Endometrial microvascular endothelial cells (primary cell): ENCODE measurements around the gene MXRA8. TPM values are rescaled to one million over a fixed set of nuclear protein-coding genes. Genes with fewer than 3 reads are reported as not detected.

ENCODE experiments used
- in situ Hi-C: cut with HindIII; loops from 2 replicates; pipeline ENCODE4 v1.10.0; 2017; ENCODE audit warnings: low sequenced_read_pairs, low pct_unique_long_range_greater_than_20kb; ENCODE audit errors: inconsistent ontology term
- total RNA-seq: library from RNA; depleted of rRNA; stranded (reverse); fragments of >200 nt; gene quantifications from one replicate; pipeline ENCODE4 v1.2.3, GENCODE V29; 2015; ENCODE audit errors: inconsistent ontology term

Gene MXRA8
- total RNA-seq, 1 donor from 2014 or later = 4.0 TPM

GRCh38 chr1:1354271-1355247, 3.8 kb downstream of the MXRA8 start:
- in situ Hi-C loops = no loop called here

DNA sequence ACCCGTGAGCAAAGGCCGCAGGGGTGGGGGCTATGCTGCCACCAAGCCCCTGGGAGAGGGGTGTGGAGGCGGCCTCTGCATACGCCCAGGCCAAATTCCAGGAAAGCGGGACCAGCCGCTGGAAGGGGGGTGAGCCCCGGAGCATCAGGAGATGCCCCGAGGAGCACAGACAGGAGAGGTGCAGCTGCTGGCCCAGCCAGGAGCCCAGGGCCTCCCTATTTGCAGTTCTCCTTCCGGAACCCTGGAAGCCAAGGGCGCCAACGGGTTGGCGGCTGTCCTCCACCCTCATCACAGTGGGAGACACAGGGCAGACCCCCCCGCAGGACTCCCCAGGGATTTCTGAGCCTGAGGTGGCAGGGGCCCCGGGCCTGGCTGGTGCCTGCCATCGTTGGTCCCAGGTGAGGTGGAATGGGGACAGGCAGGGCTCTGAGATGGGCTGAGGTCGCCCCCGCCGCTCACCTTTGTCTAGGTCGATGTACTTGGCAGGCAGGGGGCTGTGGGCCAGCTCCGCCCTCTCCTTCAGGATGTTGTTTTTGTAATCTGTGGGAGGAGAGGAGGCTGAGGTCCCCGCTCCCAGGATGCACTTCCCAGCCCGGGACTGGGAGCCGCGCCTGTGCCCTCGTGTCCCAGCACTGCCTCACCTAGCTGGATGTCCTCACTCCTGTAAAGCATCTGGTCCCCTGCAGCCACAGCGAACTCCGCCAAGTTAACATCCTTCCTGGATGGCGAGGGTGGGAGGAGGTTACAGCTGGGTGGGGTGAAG, 4.8 kb downstream of the MXRA8 start:
- in situ Hi-C loops = no loop called here

DNA sequence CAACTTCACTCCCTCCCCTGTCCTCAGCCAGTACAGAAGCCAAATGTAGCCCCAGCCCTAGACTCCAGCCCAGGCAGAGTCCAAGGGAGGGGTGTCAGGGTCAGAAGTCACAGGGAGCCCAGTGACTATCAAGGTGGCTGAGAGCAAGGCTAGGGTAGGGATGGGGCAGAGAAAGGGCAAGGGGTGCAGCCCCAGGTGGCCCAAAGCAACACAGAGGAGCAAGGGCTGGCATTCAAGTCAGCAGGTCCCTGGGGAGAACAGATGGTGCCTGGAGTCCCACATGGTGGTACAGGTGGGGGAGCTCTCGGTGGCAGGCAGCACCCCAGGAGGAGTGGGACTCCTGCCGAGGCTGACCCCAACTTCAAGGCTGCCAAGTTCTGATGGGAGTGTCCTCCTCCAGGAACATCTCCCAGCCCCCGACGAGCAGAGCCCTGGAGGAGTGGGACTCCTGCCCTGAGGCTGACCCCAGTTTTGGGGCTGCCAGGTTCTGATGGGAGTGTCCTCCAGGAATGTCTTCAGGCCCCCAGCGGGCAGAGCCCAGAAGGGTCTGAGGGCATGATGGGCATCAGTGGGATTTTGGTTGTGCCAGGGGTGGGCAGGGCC, 5.5 kb downstream of the MXRA8 start:
- in situ Hi-C loops = no loop called here

DNA sequence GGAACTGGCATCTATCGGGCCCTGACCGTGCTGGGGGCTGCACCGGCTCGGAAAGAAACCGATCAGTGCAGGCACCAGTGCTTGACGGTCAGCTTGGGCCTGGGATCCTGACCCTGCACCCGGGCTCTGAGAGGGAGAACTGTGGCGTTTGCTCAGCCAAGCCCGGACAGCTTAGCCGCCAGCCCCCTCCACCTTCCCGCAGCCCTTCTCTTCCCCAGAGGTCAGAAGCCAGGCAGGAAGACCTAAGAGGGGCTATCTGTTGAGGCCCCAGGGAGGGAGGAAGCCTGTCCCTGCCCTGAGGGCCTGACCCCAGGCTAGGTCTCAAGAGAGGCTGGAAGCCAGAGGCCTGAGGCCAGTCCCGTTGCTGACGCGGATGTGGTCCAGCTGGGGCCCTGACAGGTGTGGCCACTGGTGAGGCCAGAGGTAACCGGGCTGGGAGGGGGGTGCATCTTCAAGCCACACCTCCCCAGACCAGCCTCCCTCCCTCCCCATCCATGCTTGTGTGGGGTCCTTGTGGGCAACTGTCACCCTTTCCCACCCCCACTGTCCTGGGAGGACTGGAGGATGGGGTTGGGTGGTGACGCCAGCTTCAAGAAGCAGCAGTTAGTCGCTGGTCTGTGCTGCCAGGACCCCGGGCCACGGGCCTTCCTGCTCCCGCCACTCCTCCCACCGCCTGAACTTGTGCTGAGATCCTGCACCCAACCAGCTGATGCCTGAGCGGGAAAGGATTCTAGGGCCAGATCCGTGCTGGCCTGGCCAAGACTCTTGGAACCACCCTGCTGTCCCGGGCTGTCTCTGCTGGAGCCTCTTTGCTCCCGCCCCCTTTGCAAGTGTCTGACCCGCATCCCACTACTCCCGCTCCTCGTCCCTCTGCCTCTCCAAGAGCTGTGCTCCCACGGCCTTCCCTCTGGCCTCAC, 6.6 kb downstream of the MXRA8 start:
- in situ Hi-C loops = no loop called here

- in situ Hi-C loops = no loop called here
These were observed 8.9 kb downstream of the MXRA8 start, which contains the start of gene DVL1 for GRCh38 chr1:1349256-1350012. DVL1 (minus strand) TSS chr1:1349418; CDS start chr1:1349065, 353 bp downstream.

DNA sequence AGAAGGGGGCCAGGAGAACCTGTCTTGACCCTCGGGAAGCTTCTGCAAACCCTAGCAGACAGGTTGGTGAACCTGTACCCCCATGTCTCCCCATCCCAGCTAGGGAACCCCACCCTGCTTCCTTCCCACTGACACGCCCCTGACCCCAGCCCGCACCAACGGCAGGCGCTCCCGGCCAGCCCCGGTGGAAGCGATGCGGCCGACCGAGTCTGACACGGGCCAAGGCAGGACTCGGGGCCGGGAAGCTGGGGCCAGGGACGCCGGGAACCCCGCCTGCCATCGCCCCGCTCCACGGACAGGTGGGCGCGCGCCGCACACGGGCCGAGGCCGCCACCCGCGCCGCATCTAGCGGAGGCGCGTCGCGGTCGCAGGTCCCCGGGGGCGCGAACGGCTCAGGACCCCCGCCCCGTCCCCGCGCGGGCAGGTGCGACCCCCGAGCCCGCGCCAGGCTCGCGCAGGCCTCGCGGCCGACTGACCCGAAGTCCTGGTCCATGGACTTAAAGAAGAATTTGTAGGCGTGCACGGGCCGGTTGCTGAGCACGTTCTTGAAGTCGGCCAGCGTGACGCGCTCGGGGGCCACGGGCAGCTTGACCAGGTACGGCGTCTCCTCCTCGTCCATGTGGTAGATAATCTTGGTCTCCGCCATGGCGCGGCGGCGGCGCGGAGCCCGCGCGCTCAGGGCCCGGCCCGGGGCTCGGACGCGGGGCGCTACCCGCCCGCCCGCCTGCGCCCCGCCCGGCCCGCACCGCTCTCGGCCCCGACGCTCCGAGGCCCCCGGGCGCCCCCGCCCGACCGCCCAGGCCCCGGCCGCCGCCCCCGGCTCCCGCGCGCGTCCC, 9.7 kb downstream of the MXRA8 start:
- in situ Hi-C loops = no loop called here

DNA sequence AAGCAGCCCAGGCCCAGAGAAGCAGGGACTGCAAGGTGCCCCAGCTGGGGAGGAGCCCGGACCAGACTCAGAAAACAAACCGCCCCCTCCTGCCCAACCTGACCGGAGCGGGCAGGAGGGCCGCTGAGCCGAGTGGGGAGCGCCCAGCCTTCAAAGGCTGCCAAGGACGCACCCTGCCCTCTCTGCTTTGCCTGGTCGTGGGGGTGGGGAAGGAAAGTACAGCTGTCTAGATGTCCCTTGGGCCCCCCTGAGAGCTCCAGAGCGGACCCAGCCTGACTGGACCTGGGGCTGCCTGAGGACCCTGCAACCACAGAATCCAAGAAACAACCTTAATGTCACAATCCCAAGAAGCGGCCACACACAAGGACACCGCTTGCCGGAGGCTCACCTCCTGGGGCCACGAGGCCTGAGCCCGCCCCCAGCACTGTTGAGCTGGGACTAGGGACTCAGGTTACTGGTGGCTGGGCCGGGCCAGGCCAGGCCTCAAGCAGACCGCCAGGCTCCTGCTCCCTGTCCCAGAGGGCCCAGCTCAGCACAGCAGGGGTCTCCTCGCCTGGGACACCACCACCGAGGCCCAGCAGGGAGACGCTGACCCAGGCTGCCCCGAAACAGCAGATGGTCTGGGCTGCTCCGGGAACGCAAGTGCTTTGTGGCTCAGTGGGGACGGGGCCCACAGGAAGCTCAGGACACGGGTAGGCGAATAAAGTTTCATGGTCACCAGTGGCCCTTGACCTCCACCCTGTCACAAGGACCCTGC, 10.5 kb downstream of the MXRA8 start:
- in situ Hi-C loops = no loop called here

GRCh38 chr1:1347026-1347595, 11.2 kb downstream of the MXRA8 start:
- in situ Hi-C loops = no loop called here

DNA sequence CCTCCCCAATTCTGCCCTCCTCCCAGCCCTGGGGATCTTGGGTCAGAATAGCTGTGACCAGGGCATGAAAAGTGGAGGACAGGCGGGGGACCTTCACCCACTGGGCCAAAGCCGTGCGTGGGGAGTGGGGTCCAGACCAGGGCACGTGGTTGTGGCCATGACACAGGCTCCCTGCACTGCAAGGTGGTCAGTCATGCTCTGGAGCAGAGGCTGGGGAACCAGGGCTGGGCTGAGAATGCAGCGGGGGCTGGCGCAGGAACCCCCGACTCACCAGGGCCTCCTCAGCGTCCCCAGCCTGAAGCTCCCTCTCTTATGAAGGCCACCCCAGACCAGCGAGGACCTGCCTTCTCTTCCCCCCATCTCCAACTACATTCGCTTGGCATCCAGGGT, 11.9 kb downstream of the MXRA8 start:
- in situ Hi-C loops = no loop called here

DNA sequence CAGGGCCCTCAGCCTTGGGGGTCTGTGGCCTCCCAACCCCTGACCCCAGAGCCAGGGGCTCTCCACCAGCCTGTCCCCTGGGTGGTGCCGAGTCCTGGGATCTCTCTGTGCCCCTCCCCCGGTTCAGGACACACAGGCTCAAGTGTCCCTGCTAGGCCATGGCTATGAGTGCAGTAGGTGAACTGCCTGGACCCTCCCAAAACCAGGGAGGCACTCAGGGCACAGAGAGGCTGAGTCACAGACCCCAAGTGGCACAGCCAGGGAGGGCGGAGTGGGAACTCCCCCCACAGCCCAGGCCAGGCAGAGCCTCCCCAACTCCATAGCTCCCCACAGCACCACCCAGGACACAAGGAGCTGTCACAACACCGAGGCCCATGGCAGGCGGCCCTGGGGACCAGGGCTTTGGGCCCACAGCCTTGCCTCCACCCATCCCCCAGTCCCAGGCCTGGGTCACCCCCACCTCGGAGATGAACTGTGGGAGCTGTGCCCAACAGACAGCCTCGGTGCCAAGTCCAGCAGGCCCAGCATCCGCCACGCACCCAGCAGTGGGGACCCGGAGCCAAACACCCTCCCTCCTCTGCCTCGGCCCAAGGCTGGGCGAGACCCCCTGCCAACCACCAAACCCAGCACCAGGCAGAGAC, 12.4 kb downstream of the MXRA8 start:
- in situ Hi-C loops = no loop called here

GRCh38 chr1:1345384-1345783, 13.0 kb downstream of the MXRA8 start:
- in situ Hi-C loops = no loop called here

DNA sequence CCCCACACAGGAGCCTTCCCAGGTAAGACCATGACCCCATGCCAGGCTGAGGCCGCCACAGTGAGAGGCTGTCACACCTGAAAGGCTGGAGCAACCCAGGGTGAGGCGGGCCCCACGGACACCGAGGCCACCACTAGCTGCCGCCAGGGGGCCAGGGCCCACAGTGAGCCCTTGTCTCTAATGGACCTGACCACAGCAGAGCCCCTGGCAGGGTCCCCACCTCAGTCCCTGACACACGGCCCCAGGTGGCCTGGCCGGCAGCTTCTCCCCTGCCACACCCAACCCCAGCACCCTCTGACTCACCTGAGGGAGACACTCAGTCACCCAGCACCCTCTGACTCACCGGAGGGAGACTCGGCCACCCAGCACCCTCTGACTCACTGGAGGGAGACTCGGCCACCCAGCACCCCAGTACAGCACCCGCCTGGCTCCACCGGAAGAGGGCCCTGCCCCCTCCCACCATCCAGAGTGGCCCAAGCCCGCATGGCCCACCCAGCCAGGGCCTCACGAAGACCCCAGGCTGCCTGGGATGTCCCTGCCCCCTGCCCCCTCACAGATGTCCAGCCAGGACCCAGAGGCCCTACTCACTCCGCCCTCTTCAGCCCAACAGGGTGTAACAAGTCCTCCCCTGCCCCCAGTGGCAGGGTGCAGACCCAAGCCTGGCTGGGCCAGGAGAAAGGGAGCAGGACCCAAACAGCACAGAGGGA, 13.5 kb downstream of the MXRA8 start:
- in situ Hi-C loops = no loop called here

DNA sequence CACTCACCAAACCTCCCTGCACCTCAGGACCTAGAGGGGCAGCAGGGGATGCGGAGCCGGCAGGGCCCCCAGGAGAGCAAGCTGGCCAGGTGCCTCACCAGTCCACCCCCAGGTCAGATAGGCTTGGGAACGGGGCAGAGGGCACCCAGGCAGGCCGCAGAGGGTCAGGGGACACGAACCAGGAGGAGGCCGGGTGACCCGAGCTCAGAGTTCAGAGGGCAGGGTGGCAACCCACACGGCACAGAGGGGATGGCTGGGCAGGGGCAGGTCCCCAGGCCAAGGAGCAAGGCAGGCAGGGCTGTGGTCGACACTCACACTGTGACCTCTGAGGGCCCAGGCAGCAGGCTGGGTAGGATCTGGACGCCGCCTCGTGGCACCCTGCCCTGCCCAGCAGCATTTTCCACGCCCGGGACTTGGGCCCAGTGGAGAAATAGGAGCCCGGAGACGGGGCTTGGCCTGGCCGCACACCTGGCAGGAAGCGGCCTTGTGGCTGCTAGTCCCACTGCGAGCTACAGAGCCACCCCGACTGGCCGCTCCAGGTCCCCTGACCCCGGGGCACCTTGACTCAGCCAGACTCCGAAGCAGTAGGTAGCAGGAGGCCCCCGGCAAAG, 14.4 kb downstream of the MXRA8 start:
- in situ Hi-C loops = no loop called here

DNA sequence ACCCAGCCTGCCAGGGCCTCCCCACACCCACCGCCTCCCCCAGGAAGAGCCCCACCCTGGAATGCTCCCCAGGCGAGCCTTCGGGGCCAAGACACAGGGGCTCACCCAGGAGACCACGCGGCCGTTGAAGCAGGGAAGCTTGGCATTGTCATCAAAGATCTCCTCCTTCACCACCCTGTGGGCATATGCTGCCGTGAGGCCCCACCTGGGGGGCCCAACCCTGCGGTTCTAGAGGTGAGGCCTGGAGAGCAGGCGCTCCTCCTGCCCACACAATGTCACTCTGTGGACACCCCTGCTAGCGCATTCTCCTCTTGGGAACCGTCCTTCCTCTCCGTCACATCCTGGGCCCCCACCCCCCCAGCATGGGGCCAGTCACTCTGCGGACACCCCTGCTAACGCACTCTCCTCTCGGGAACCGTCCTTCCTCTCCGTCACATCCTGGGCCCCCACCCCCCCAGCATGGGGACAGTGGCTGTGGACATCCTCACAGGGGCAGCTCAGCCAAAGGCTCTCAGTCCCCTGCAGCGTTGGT, 15.7 kb downstream of the MXRA8 start:
- in situ Hi-C loops = no loop called here
